Ramos (cell line): ENCODE measurements around the gene ARHGAP18.

Experiments used
- in situ Hi-C: fragments of 300-500 bp; cut with MboI; formaldehyde crosslinking; loops from one replicate; pipeline ENCODE4 v1.14.3; 2022; ENCODE audit warnings: low sequenced_read_pairs; ENCODE audit not compliant: unreplicated experiment

ARHGAP18 gene

GRCh38 chr6:129672881-129673631 is 36.9 kb downstream of the ARHGAP18 start:
- in situ Hi-C loops = no loop called here

DNA sequence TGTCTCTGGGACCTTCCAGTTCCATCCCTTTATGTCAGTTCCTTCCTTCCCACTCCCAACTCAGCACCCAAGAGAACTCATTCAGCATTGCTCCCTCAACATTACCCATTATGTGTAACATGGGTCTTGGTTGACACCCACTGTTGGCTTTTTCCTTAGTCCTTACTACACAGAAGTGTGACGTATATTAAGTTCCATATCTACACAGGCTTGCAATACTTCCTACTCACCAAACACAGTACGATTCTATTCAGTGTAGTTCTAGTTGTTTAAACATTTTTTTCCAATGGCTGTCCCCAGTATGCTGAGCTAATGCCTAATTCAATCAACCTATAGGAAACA is 37.7 kb downstream of the ARHGAP18 start:
- in situ Hi-C loops = no loop called here

- in situ Hi-C loops = no loop called here
Measured at GRCh38 chr6:129671442-129672340, 38.3 kb downstream of the ARHGAP18 start.

DNA sequence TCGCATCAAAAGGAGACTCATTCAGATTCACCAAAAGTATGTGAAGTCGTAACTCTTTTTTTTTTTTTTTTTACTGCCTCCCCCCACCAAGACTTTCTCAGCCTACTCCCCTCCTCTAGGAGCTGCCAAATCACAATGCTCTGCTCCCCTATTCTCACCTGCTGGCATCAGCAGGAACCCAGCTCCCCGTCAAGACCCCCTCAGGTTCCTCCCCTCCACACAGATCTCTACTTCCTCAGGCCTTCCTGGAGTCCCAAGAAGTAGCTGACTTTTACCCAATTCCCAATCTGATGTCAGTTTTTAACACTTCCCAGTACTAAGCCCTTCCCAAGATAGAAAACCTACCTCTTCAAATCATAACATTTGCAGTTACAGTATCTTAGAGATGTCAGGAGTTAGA is 39.3 kb downstream of the ARHGAP18 start:
- in situ Hi-C loops = no loop called here

DNA sequence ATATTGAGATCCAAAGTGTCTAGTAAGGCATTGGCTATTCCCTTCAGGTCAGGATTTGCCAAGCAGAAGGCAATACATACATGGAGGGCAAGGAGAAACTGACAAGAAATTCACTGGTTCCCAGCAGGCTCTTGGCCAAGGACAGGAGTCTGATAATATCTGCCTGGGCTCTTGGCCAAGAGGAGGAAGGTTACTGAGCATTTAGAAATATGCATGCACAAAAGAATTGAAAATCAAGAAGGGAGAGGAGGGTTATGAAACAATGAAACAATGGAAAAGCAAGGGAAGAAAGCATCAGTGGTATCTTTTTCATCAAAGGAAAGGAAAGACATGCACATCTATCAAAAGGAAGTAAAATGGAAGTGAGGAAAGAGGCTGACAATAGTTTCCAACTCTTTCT is 42.4 kb downstream of the ARHGAP18 start:
- in situ Hi-C loops = no loop called here

DNA sequence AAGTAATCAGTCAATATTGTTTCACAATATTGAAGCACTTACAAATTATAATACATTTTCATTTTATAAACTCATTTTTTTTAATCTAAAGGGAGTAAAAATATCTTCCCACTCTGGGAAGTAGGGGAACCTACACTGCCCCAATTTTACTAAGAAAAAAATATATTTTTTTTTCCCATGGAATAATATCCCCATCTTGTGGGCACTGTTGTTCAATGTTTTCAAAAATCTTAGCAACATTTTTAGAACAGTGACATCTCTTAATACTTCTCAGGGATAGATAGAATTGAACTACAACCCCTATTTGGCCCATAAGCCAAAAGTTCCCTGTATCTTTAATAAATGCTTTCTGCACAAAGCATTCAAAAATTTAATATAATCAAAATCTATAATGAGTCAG is 42.9 kb downstream of the ARHGAP18 start:
- in situ Hi-C loops = no loop called here

- in situ Hi-C loops = no loop called here
Measured at GRCh38 chr6:129665555-129665954, 44.4 kb downstream of the ARHGAP18 start.

DNA sequence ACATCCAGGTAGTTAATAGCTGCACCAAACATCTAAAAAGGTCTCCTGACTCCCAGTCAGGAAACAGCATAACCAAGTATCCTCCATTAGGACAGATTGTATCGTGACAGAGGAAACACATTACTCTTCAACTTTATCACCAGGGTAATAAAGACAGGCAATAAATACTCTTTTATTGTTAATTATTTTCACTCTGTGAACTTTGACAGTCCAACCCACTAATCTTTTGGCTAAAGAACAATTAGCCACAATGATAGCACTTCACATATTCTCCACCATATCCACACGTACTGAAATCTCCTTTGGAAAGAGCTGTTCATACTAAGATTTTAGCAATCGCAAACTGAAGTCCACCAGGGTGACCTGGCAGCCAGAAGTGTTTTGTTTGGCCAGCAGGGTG is 46.4 kb downstream of the ARHGAP18 start:
- in situ Hi-C loops = no loop called here

GRCh38 chr6:129662980-129663431 is 47.0 kb downstream of the ARHGAP18 start:
- in situ Hi-C loops = no loop called here

DNA sequence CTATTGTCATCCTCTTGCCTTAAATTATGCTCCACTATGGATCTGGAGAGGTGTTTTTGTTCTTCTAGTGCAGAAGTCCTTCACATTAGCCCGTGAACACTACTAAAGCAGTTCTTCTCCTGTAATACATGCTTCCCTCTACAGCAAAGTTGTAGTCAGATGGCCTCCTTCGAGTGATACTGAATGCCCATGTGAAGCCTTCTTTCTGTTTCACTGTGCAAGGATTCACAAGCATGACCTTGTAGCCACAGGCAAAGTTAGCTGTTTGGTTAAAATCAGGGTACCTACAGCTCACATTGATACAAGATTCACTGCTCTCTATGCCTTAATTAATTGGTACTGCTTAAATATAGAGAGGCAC is 47.6 kb downstream of the ARHGAP18 start:
- in situ Hi-C loops = no loop called here

- in situ Hi-C loops = no loop called here
Measured at GRCh38 chr6:129661536-129662405, 48.2 kb downstream of the ARHGAP18 start.

DNA sequence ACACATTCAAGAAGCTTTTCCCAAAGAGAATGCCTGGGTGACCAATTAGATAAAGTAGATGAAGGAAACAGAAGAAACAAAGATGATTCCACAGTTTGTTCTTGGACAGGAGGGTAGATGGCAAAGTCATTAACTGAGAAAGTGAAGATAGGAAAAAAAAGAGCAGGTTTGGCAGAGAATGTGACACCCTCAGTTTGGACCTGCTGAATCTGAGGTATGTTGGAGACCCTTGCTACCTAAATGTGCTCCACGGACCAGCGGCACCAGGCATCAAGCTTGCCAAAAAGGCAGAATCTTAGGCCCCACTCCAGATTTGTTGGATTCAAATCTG is 49.7 kb downstream of the ARHGAP18 start:
- in situ Hi-C loops = no loop called here

DNA sequence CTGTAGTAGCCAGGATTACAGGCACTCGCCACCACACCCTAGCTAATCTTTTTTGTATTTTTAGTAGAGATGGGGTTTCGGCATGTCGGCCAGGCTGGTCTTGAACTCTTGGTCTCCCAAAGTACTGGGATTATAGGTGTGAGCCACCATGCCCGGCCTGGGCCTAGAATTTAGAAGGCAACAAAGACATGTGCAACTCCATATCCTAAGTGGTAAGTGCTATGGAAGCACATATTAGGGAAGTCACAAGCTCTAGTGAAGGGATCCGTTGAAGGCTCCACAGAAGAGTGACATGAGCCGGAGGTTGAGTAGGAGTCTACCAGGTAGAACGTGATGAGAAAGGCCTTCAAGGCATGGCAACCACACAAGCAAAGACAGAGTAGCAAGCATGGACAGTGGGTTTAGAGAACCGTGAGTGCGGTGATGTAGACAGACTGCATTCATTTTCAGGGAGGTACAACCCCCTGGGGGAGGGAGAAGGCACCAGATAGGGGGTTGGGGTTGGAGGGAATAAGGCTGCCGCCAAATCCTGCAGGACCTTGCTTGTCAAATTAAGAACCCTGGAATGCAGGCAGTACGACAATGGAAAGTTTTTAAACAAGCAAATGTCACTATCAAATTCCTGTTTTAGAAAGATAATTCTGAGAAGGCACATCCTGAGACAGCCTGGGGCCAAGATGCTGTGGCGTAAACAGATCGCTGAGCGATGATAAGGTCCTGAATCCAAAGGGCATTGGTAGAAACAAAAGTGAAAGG is 50.2 kb downstream of the ARHGAP18 start:
- in situ Hi-C loops = no loop called here

DNA sequence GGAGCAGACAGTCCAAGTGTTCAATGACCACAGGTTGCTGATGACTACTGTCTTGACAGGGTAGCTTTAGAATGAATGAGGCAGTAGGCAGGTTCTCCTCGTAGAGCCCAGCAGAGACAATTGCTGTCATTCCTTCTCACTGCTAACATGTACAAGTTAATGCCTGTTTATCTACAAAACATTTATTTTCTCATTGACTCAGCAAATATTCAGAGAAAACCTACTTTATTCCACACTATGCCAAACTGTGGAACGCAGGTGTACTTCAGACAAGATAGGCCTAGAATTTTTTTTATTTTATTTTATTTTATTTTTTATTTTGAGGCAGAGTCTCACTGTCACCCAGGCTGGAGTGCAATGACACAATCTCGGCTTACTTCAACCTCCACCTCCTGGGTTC is 50.8 kb downstream of the ARHGAP18 start:
- in situ Hi-C loops = no loop called here

- in situ Hi-C loops = no loop called here
Measured at GRCh38 chr6:129657483-129657882, 52.5 kb downstream of the ARHGAP18 start.

- in situ Hi-C loops = no loop called here
Measured at GRCh38 chr6:129655334-129655733, 54.6 kb downstream of the ARHGAP18 start.

DNA sequence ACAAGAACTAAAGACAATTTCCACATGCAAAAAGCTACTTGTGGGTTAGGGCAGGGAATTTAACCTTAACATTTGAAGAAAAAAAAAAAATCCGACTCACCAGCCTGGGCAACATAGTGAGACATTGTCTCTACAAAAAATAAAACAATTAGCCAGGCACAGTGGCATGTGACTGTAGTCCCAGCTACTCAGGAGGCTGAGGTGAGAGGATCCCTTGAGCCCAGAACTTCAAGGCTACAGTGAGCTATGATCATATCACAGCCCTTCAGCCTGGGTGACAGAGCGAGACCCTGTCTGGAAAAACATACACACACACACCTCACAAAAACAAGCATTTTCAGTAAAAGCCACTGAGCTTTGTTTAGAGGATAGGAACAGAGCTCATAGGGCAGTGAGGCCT is 56.2 kb downstream of the ARHGAP18 start:
- in situ Hi-C loops = no loop called here

- in situ Hi-C loops = no loop called here
Measured at GRCh38 chr6:129653229-129653628, 56.7 kb downstream of the ARHGAP18 start.

GRCh38 chr6:129651291-129651691 is 58.7 kb downstream of the ARHGAP18 start:
- in situ Hi-C loops = no loop called here

GRCh38 chr6:129648819-129649491 is 61.0 kb downstream of the ARHGAP18 start:
- in situ Hi-C loops = no loop called here
